Adrenal gland (tissue), 5 donors: ENCODE measurements around the gene RNASE13.

Source experiments
- CTCF ChIP-seq, 6 experiments: fragments of 450-650 bp in 4 of 6; fragments of 200-600 bp in 2 of 6; sonication (generic) in 1 of 6; IDR thresholded peaks; 1 replicate in 5 of 6; 2 replicates in 1 of 6; pipeline versions ENCODE4 v1.5.1 to v1.8.0; 2016 to 2021; ENCODE audit warnings: antibody characterized with exemption in 6 of 6, mild to moderate bottlenecking in 2 of 6, moderate library complexity in 1 of 6
- POLR2A ChIP-seq, 2 donors: fragments of 450-650 bp; IDR thresholded peaks; one replicate each; pipeline ENCODE4 v1.6.1; 2017; ENCODE audit warnings: antibody characterized with exemption in 2 of 2, mild to moderate bottlenecking in 2 of 2, moderate library complexity in 1 of 2
- donor health status: DM: no; HTN: no; CAD: no.

DNA sequence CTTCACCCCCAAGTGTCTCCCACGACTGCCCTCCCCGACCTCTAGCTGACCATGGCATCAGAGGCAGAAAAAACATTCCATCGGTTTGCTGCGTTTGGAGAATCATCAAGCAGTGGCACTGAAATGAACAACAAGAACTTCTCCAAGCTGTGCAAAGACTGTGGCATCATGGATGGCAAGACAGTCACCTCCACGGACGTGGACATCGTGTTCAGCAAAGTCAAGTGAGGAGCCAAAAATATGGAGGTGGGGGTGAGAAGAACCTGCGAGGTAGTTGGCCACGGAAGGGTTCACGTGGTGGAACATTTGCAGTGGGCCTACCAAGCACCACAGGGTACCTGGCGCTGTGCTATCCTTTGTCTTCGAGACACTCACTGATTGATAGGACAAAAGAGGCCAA lies 4.1 kb downstream of the RNASE13 start:
- TF ChIP-seq CTCF (IDR thresholded peaks at IDR 0.05) (no peak), POLR2A (IDR thresholded peaks at IDR 0.05) (no peak)
